ENCODE measurements around the gene KRI1. TPM values are rescaled to one million over a fixed set of nuclear protein-coding genes. Genes with fewer than 3 reads are reported as not detected.

KRI1 gene
- total RNA-seq, 4 donors from 2014 or later, result 16.8 to 24.1 (median 19.9) TPM

GRCh38 chr19:10505583-10506229, 60.1 kb downstream of the KRI1 start:
- in situ Hi-C loops (cut with MboI; ENCODE audit: low sequenced_read_pairs in 4 of 4), result loop anchor here in 1 of 4 donors (10.0 kb wide), 1 partner anchor 59 kb away; the partner anchor contains the start of genes CDKN2D and KRI1
- H3K36me3 ChIP-seq, result no peaks in the 10 kb centered on the region
- intact Hi-C loops (cut with DNase I; ENCODE audit: low total_unique reads), result no loop called here
- peaks cover 10 to 11% of the 10 kb centered on the region in 2 donors for H3K4me1 ChIP-seq
- no peaks in the 10 kb centered on the region for H3K9me3 ChIP-seq
- ATAC-seq, result no peak
- H3K4me3 ChIP-seq, result no peak overlapping the region
- TF ChIP-seq POLR2A (IDR thresholded peaks at IDR 0.05) (no peak), CTCF (IDR thresholded peaks at IDR 0.05 in 4 of 5, conservative IDR thresholded peaks at IDR 0.05 in 1 of 5) (peak; percentile 52 to 79 (median 59))
- peaks cover 8 to 10% (median 9%) of the 10 kb centered on the region in 3 donors for H3K27me3 ChIP-seq
- peak in 1 of 2 donors; percentile 67 for DNase-seq
- H3K27ac ChIP-seq, result peak overlapping the region in 1 of 4 donors; percentile 27

MicroRNAs within 50 kb of the gene (microRNA counts, 767-probe panel; counts per million panel counts)
- microRNA hsa-miR-1238, result 356 to 448 counts per million in 2 donors

Small RNA genes within 50 kb of the gene (microRNA-seq; reads per million reads assigned to microRNA genes)
- 0 reads per million in 2 donors for gene MIR1238 (ENCODE audit: borderline replicate concordance in 2 of 2)

Other genes with a start within 250 kb of the KRI1 start
- gene FDX2, start 250.0 kb downstream of the KRI1 start, total RNA-seq, result 10 to 100 TPM in 3 of 4 donors, 1 to 10 TPM in 1; 9.1 to 32.0 (median 21.9) TPM
- 10 to 100 TPM; 10.0 to 15.9 (median 11.8) TPM for gene RAVER1, start 232.5 kb downstream of the KRI1 start, total RNA-seq
- 1 to 10 TPM; 2.0 to 5.0 (median 3.2) TPM for gene ICAM3, start 226.4 kb downstream of the KRI1 start, total RNA-seq
- gene TYK2, start 185.4 kb downstream of the KRI1 start, total RNA-seq, result 10 to 100 TPM; 32.6 to 58.5 (median 50.9) TPM
- 100 to 1,000 TPM; 133 to 189 (median 163) TPM for gene CDC37, start 162.5 kb downstream of the KRI1 start, total RNA-seq
- 10 to 100 TPM in 1 of 4 donors, 1 to 10 TPM in 3; 6.4 to 10.1 (median 8.4) TPM for gene PDE4A, start 145.5 kb downstream of the KRI1 start, total RNA-seq
- 100 to 1,000 TPM; 189 to 336 (median 228) TPM for gene KEAP1, start 62.7 kb downstream of the KRI1 start, total RNA-seq
- not detected for gene S1PR5, start 48.6 kb downstream of the KRI1 start, total RNA-seq
- 100 to 1,000 TPM in 2 of 4 donors, 10 to 100 TPM in 2; 67.6 to 127 (median 96.0) TPM for gene ATG4D, start 22.1 kb downstream of the KRI1 start, total RNA-seq
- gene CDKN2D, start 3.0 kb upstream of the KRI1 start, total RNA-seq, result 10 to 100 TPM in 3 of 4 donors, 1 to 10 TPM in 1; 7.3 to 18.1 (median 13.4) TPM
- under 1 TPM in 1 of 4 donors, not detected in 3; 0.32 TPM for gene AP1M2, start 21.3 kb upstream of the KRI1 start, total RNA-seq
- 100 to 1,000 TPM in 2 of 4 donors, 10 to 100 TPM in 2; 51.1 to 168 (median 105) TPM for gene SLC44A2, start 59.5 kb upstream of the KRI1 start, total RNA-seq
- 10 to 100 TPM; 67.3 to 88.2 (median 76.6) TPM for gene ILF3, start 88.3 kb upstream of the KRI1 start, total RNA-seq
- gene QTRT1, start 135.4 kb upstream of the KRI1 start, total RNA-seq, result 10 to 100 TPM in 3 of 4 donors, 1 to 10 TPM in 1; 9.5 to 25.7 (median 15.4) TPM
- gene DNM2, start 152.1 kb upstream of the KRI1 start, total RNA-seq, result 100 to 1,000 TPM in 3 of 4 donors, 10 to 100 TPM in 1; 76.2 to 131 (median 108) TPM

Data from gastrocnemius medialis (tissue), 4 donors.